ENCODE results near the gene TLE6. TPM values are rescaled to one million over a fixed set of nuclear protein-coding genes. Genes with fewer than 3 reads are reported as not detected.
A peak's percentile ranks its signal among the peaks of the same experiment; 100 is the strongest.

The TLE6 gene
- total and polyA plus RNA-seq, 2 of the 13 experiments (the other 11 are each of a cell fraction or from before 2014, with no cell fraction given), result 0.24 to 5.5 TPM

- TF ChIP-seq MEIS1 (CRISPR knock-in tag; IDR thresholded peaks at IDR 0.05; ENCODE audit: borderline replicate concordance) (no peak), KLF15 (CRISPR knock-in tag; IDR thresholded peaks at IDR 0.05; ENCODE audit: borderline replicate concordance) (no peak), ZNF567 (CRISPR knock-in tag; IDR thresholded peaks at IDR 0.05; ENCODE audit: borderline replicate concordance) (no peak), ISX (CRISPR knock-in tag; conservative IDR thresholded peaks at IDR 0.05) (no peak), ISL2 (CRISPR knock-in tag; IDR thresholded peaks at IDR 0.05) (0 out of 2 replicates have a peak, but pooled peaks have one; percentile 29), CEBPZ (IDR thresholded peaks at IDR 0.05; ENCODE audit: low read length) (no peak), EEA1 (CRISPR knock-in tag; IDR thresholded peaks at IDR 0.05; ENCODE audit: borderline replicate concordance) (no peak), ZBTB7B (CRISPR knock-in tag; IDR thresholded peaks at IDR 0.05) (no peak), HNF4A (CRISPR knock-in tag; IDR thresholded peaks at IDR 0.05) (0 out of 2 replicates have a peak, but pooled peaks have one; percentile 18), ATF1 (CRISPR knock-in tag; IDR thresholded peaks at IDR 0.05) (peak; percentile 91), GABPA (IDR thresholded peaks at IDR 0.05; ENCODE audit: low read depth, low read length) (no peak), GABPA (CRISPR knock-in tag; IDR thresholded peaks at IDR 0.05; ENCODE audit: low read depth) (no peak), JUNB (CRISPR knock-in tag; IDR thresholded peaks at IDR 0.05; ENCODE audit: borderline replicate concordance) (no peak), PLRG1 (conservative IDR thresholded peaks at IDR 0.05) (no peak), ZBTB33 (CRISPR knock-in tag; IDR thresholded peaks at IDR 0.05) (peak; percentile 11; the same call in 1 of the 2 replicates), ZNF446 (CRISPR knock-in tag; IDR thresholded peaks at IDR 0.05) (no peak), ATF7 (IDR thresholded peaks at IDR 0.05) (peak; percentile 100), ATF7 (CRISPR knock-in tag; IDR thresholded peaks at IDR 0.05) (peak; percentile 96), HOXA3 (CRISPR knock-in tag; IDR thresholded peaks at IDR 0.05) (peak; percentile 89)
- TF ChIP-seq, protein P1, sequence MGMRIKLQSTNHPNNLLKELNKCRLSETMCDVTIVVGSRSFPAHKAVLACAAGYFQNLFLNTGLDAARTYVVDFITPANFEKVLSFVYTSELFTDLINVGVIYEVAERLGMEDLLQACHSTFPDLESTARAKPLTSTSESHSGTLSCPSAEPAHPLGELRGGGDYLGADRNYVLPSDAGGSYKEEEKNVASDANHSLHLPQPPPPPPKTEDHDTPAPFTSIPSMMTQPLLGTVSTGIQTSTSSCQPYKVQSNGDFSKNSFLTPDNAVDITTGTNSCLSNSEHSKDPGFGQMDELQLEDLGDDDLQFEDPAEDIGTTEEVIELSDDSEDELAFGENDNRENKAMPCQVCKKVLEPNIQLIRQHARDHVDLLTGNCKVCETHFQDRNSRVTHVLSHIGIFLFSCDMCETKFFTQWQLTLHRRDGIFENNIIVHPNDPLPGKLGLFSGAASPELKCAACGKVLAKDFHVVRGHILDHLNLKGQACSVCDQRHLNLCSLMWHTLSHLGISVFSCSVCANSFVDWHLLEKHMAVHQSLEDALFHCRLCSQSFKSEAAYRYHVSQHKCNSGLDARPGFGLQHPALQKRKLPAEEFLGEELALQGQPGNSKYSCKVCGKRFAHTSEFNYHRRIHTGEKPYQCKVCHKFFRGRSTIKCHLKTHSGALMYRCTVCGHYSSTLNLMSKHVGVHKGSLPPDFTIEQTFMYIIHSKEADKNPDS (CRISPR knock-in tag; IDR thresholded peaks at IDR 0.05), result no peak
- TF ChIP-seq, protein P2, sequence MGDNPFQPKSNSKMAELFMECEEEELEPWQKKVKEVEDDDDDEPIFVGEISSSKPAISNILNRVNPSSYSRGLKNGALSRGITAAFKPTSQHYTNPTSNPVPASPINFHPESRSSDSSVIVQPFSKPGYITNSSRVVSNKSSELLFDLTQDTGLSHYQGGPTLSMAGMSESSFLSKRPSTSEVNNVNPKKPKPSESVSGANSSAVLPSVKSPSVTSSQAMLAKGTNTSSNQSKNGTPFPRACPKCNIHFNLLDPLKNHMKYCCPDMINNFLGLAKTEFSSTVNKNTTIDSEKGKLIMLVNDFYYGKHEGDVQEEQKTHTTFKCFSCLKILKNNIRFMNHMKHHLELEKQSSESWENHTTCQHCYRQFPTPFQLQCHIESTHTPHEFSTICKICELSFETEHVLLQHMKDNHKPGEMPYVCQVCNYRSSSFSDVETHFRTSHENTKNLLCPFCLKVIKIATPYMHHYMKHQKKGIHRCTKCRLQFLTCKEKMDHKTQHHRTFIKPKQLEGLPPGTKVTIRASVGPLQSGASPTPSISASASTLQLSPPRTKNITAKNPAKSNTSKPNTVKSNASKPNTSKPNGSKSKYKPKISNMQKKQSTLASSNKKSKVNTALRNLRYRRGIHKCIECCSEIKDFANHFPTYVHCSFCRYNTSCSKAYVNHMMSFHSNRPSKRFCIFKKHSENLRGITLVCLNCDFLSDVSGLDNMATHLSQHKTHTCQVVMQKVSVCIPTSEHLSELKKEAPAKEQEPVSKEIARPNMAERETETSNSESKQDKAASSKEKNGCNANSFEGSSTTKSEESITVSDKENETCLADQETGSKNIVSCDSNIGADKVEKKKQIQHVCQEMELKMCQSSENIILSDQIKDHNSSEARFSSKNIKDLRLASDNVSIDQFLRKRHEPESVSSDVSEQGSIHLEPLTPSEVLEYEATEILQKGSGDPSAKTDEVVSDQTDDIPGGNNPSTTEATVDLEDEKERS (CRISPR knock-in tag; IDR thresholded peaks at IDR 0.05), result no peak
These were observed 15.2 kb upstream of the TLE6 start (continued) for GRCh38 chr19:2962018-2962670.

Measured in HepG2 (cell line).